DOHH2 (cell line): Measurements from ENCODE around the gene ORM1.
"Not testable (repeated sequence)": the region's sequence is repeated elsewhere in the genome, so short reads cannot be mapped to it uniquely, and the experiment has no call there.

Source experiments
- H3F3A ChIP-seq: fragments of 200-600 bp; sonication (generic), shearing (Covaris generic); 2 replicates; pipeline ENCODE4 v1.6.0; 2016; ENCODE audit warnings: antibody characterized with exemption, mild to moderate bottlenecking; ENCODE audit not compliant: control insufficient read depth, insufficient read depth
- H3K27ac ChIP-seq: fragments of 200-600 bp; sonication (generic); 2 replicates; pipeline ENCODE4 v1.5.1; 2014; ENCODE audit warnings: low read depth, mild to moderate bottlenecking, low read length, moderate library complexity
- H3K27me3 ChIP-seq: fragments of 200-600 bp; sonication (generic); 2 replicates; pipeline ENCODE4 v1.6.1; 2014; ENCODE audit warnings: mild to moderate bottlenecking, low read length, mixed read lengths; ENCODE audit not compliant: control insufficient read depth
- H3K36me3 ChIP-seq: fragments of 200-600 bp; sonication (generic); 2 replicates; pipeline ENCODE4 v1.6.1; 2014; ENCODE audit warnings: mild to moderate bottlenecking, low read length, moderate library complexity, mixed read lengths; ENCODE audit not compliant: control insufficient read depth
- H3K4me1 ChIP-seq: fragments of 200-600 bp; sonication (generic); 2 replicates; pipeline ENCODE4 v1.6.1; 2014; ENCODE audit warnings: mild to moderate bottlenecking, low read length, mixed read lengths; ENCODE audit not compliant: control insufficient read depth
- H3K4me2 ChIP-seq: fragments of 200-600 bp; sonication (generic); 2 replicates; pipeline ENCODE4 v1.6.0; 2014; ENCODE audit warnings: mild to moderate bottlenecking, low read length, moderate library complexity
- H3K4me3 ChIP-seq: fragments of 200-600 bp; sonication (generic); 2 replicates; pipeline ENCODE4 v1.5.1; 2014; ENCODE audit warnings: mild to moderate bottlenecking, low read length, mixed read lengths
- H3K79me2 ChIP-seq: fragments of 200-600 bp; sonication (generic); 2 replicates; pipeline ENCODE4 v1.6.1; 2014; ENCODE audit warnings: mild to moderate bottlenecking, low read length, mixed read lengths; ENCODE audit not compliant: control insufficient read depth
- H3K9me2 ChIP-seq: fragments of 200-600 bp; sonication (generic); replicated peaks from 2 replicates; pipeline ENCODE4 v1.6.1; 2014; ENCODE audit warnings: mild to moderate bottlenecking, low read length, mixed read lengths; ENCODE audit not compliant: control insufficient read depth
- H3K9me3 ChIP-seq: fragments of 200-600 bp; sonication (generic); 2 replicates; pipeline ENCODE4 v1.6.1; 2014; ENCODE audit warnings: antibody characterized with exemption, low read length, mixed read lengths; ENCODE audit not compliant: control insufficient read depth, insufficient read depth
- H4K20me1 ChIP-seq: fragments of 200-600 bp; sonication (generic); 2 replicates; pipeline ENCODE4 v1.6.0; 2014; ENCODE audit warnings: low read depth, mild to moderate bottlenecking, antibody characterized with exemption, low read length, moderate library complexity; ENCODE audit not compliant: control insufficient read depth, insufficient read depth
- EZH2phosphoT487 ChIP-seq: fragments of 200-600 bp; sonication (generic); IDR thresholded peaks from 2 replicates; pipeline ENCODE4 v1.6.1; 2017; ENCODE audit warnings: borderline replicate concordance, mild to moderate bottlenecking, antibody characterized with exemption, low read length, moderate library complexity, mixed read lengths
- TF ChIP-seq, protein P1 (sequence below): fragments of 200-600 bp; sonication (generic); IDR thresholded peaks from one replicate; pipeline ENCODE4 v1.5.1; 2014; ENCODE audit warnings: antibody characterized with exemption, mild to moderate bottlenecking, low read depth, low read length; ENCODE audit not compliant: poor library complexity, severe bottlenecking

ORM1 gene

DNA sequence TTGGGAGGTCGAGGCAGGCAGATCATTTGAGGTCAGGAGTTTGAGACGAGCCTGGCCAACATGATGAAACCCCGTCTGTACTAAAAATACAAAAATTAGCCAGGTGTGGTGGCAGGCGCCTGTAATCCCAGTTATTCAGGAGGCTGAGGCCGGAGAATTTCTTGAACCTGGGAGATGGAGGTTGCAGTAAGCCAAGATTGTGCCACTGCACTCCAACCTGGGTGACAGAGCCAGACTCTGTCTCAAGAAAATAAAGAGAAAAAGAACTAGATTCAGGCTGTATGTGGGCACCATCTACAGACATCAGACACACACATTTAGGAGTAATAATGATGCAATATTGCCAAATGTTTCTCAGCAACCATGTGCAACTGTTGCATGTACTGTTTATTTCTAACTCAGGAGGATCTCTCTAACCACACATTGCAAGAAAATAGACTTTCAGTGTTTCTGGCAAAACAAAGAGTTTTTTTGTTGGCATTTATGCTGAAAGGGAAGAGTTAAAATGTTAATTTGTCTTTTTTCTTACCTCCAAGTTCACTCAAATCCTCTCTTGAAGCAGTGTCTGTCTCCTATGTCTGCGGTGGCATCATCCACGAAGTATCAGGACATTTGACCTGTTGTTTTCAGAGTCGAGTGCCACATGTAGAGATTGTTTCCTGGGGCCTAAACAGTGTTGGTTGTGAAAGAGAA lies 5.1 kb upstream of the ORM1 start:
- Histone ChIP-seq H3K79me2 (no peaks in the 10 kb centered on the region), H3F3A (no peaks in the 10 kb centered on the region), H3K36me3 (no peaks in the 10 kb centered on the region), H3K27me3 (peaks cover 4% of the 10 kb centered on the region), H3K9me3 (no peaks in the 10 kb centered on the region), H3K4me3 (no peak overlapping the region), H3K27ac (no peak overlapping the region), H4K20me1 (no peaks in the 10 kb centered on the region), H3K9me2 (no peaks in the 10 kb centered on the region), H3K4me1 (no peaks in the 10 kb centered on the region), H3K4me2 (no peak overlapping the region)
- TF ChIP-seq, protein P1, sequence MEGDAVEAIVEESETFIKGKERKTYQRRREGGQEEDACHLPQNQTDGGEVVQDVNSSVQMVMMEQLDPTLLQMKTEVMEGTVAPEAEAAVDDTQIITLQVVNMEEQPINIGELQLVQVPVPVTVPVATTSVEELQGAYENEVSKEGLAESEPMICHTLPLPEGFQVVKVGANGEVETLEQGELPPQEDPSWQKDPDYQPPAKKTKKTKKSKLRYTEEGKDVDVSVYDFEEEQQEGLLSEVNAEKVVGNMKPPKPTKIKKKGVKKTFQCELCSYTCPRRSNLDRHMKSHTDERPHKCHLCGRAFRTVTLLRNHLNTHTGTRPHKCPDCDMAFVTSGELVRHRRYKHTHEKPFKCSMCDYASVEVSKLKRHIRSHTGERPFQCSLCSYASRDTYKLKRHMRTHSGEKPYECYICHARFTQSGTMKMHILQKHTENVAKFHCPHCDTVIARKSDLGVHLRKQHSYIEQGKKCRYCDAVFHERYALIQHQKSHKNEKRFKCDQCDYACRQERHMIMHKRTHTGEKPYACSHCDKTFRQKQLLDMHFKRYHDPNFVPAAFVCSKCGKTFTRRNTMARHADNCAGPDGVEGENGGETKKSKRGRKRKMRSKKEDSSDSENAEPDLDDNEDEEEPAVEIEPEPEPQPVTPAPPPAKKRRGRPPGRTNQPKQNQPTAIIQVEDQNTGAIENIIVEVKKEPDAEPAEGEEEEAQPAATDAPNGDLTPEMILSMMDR: no peak
- TF ChIP-seq EZH2phosphoT487: no peak

DNA sequence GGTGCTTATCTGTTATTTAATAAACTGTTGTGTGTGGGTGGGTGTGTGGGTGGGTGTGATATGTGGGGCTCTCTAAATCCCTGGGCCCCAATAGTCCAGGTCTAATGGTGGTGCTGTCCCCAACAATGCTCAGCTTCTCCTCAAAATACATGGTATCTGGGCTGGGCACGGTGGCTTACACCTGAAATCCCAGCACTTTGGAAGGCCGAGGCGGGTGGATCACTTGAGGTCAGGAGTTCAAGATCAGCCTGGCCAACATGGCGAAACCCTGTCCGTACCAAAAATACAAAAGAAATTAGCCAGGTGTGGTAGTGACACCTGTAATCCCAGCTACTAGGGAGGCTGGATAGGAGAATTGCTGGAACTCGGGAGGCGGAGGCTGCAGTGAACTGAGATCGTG lies 4.5 kb upstream of the ORM1 start:
- no peaks in the 10 kb centered on the region for H3K9me2 ChIP-seq
- no peaks in the 10 kb centered on the region for H3K36me3 ChIP-seq
- H3K9me3 ChIP-seq: no peaks in the 10 kb centered on the region
- no peak overlapping the region for H3K27ac ChIP-seq
- H3K4me3 ChIP-seq: no peak overlapping the region
- TF ChIP-seq, protein P1: no peak
- no peaks in the 10 kb centered on the region for H3F3A ChIP-seq
- H4K20me1 ChIP-seq: no peaks in the 10 kb centered on the region
- H3K27me3 ChIP-seq: peaks cover 4% of the 10 kb centered on the region
- H3K79me2 ChIP-seq: no peaks in the 10 kb centered on the region
- no peaks in the 10 kb centered on the region for H3K4me1 ChIP-seq
- no peak overlapping the region for H3K4me2 ChIP-seq

- H3K27ac ChIP-seq: no peak overlapping the region
- H3K9me2 ChIP-seq: no peaks in the 10 kb centered on the region
- no peak overlapping the region for H3K4me2 ChIP-seq
- H3K4me1 ChIP-seq: no peaks in the 10 kb centered on the region
- no peak overlapping the region for H3K4me3 ChIP-seq
- no peak for TF ChIP-seq EZH2phosphoT487
- TF ChIP-seq, protein P1: no peak
- H3F3A ChIP-seq: no peaks in the 10 kb centered on the region
- H4K20me1 ChIP-seq: no peaks in the 10 kb centered on the region
- H3K79me2 ChIP-seq: no peaks in the 10 kb centered on the region
- peaks cover 6% of the 10 kb centered on the region for H3K27me3 ChIP-seq
- no peaks in the 10 kb centered on the region for H3K36me3 ChIP-seq
- H3K9me3 ChIP-seq: no peaks in the 10 kb centered on the region
Measured at GRCh38 chr9:114319147-114319546, 3.8 kb upstream of the ORM1 start.

DNA sequence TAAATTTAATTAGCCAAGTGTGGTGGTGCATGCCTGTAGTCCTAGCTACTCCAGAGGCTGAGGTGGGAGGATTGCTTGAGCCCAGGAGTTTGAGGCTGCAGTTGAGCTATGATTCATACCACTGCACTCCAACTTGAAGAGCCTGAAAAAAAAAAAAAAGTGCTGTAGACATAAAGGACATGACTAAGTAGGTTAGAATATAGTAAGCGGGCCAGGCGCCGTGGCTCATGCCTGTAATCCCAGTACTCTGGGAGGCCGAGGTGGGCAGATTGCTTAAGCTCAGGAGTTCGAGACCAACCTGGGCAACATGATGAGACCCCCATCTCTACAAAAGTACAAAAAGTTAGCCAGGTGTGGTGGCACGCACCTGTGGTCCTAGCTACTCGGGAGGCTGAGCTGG lies 2.2 kb upstream of the ORM1 start:
- H3K4me2 ChIP-seq, H3K4me3 ChIP-seq, H3K4me1 ChIP-seq, H3K9me3 ChIP-seq, H3K79me2 ChIP-seq, H3F3A ChIP-seq, H4K20me1 ChIP-seq, H3K9me2 ChIP-seq, H3K27me3 ChIP-seq, H3K36me3 ChIP-seq, H3K27ac ChIP-seq: not testable (repeated sequence)
